ENCODE measurements around the gene ERH.

DNA sequence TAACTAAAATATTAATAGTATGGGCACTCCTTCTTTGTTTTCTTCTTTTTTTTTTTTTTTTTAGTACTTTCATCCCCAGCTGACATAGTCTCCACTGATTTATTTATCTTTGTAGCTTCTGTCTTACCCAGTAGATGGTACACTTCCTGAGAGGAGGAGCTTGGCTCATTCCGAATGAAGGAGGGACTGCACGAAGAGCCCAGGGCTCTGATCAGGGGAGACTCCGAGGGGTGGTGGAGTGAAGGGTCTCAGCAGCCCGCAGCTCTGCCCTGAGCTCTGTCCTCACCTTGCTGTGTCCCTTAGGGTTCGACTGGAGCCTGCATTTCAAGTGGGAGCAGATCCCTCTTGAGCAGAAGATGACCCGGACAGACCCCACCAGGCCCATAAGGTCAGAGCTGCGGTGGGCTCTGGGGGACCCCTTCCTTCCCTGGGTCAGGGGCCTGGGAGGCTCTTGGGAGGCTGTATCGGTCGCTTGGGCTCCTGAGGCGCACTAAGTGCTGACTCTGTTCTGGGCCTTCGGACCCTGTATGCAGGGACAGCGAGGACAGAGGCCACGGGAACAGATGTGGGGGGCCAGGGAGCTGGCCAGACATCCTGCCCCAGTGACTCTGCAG, 65.2 kb downstream of the ERH start:
- TF ChIP-seq, protein P1, sequence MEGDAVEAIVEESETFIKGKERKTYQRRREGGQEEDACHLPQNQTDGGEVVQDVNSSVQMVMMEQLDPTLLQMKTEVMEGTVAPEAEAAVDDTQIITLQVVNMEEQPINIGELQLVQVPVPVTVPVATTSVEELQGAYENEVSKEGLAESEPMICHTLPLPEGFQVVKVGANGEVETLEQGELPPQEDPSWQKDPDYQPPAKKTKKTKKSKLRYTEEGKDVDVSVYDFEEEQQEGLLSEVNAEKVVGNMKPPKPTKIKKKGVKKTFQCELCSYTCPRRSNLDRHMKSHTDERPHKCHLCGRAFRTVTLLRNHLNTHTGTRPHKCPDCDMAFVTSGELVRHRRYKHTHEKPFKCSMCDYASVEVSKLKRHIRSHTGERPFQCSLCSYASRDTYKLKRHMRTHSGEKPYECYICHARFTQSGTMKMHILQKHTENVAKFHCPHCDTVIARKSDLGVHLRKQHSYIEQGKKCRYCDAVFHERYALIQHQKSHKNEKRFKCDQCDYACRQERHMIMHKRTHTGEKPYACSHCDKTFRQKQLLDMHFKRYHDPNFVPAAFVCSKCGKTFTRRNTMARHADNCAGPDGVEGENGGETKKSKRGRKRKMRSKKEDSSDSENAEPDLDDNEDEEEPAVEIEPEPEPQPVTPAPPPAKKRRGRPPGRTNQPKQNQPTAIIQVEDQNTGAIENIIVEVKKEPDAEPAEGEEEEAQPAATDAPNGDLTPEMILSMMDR (IDR thresholded peaks at IDR 0.05 in 2 of 3, conservative IDR thresholded peaks at IDR 0.05 in 1 of 3; ENCODE audit: control insufficient read depth in 2 of 3, extremely low read depth in 1 of 3, insufficient read depth in 1 of 3, low read depth in 3 of 3, low read length in 3 of 3): no peak
- no peak for TF ChIP-seq EZH2 (IDR thresholded peaks at IDR 0.05; ENCODE audit: borderline replicate concordance, control insufficient read depth, low read depth, low read length)
- TF ChIP-seq, protein P2, sequence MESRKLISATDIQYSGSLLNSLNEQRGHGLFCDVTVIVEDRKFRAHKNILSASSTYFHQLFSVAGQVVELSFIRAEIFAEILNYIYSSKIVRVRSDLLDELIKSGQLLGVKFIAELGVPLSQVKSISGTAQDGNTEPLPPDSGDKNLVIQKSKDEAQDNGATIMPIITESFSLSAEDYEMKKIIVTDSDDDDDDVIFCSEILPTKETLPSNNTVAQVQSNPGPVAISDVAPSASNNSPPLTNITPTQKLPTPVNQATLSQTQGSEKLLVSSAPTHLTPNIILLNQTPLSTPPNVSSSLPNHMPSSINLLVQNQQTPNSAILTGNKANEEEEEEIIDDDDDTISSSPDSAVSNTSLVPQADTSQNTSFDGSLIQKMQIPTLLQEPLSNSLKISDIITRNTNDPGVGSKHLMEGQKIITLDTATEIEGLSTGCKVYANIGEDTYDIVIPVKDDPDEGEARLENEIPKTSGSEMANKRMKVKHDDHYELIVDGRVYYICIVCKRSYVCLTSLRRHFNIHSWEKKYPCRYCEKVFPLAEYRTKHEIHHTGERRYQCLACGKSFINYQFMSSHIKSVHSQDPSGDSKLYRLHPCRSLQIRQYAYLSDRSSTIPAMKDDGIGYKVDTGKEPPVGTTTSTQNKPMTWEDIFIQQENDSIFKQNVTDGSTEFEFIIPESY (IDR thresholded peaks at IDR 0.05): no peak
- no peak for TF ChIP-seq PAX5 (IDR thresholded peaks at IDR 0.05; ENCODE audit: borderline replicate concordance, low read depth, low read length)
- TF ChIP-seq CEBPB (IDR thresholded peaks at IDR 0.05; ENCODE audit: borderline replicate concordance in 1 of 2, low read depth in 2 of 2, low read length in 2 of 2): no peak
- TF ChIP-seq POLR2A (IDR thresholded peaks at IDR 0.05; ENCODE audit: low read depth, low read length): no peak
- TF ChIP-seq EP300 (IDR thresholded peaks at IDR 0.05; ENCODE audit: borderline replicate concordance in 1 of 2, control insufficient read depth in 1 of 2, low read depth in 2 of 2, low read length in 2 of 2): no peak
- no peak for TF ChIP-seq POLR2AphosphoS5 (IDR thresholded peaks at IDR 0.05; ENCODE audit: low read length)
- TF ChIP-seq ATF7 (IDR thresholded peaks at IDR 0.05; ENCODE audit: low read depth): no peak
